Motor neuron (in vitro differentiated cells): Measurements from ENCODE around the gene CXCL5. TPM values are rescaled to one million over a fixed set of nuclear protein-coding genes. Genes with fewer than 3 reads are reported as not detected.

Source experiments
- ATAC-seq, 8 experiments: fragments of 200-7000 bp; cut with Tn5 transposase; replicated peaks in 6 of 8; 2 replicates each; pipeline ENCODE4 v1.8.0; 2021; ENCODE audit warnings: mild to moderate bottlenecking in 8 of 8, moderate library complexity in 8 of 8
- H3K27ac ChIP-seq, 2 donors: fragments of 250-450 bp; sonication (Bioruptor Pico); 2 replicates each; pipeline ENCODE4 v1.9.0; 2021; ENCODE audit warnings: antibody characterized with exemption in 2 of 2, mild to moderate bottlenecking in 2 of 2, moderate library complexity in 1 of 2
- H3K4me1 ChIP-seq, 2 donors: fragments of 250-450 bp; sonication (Bioruptor Pico); replicated peaks in 1 of 2; 2 replicates each; pipeline ENCODE4 v1.6.1; 2021; ENCODE audit warnings: antibody characterized with exemption in 2 of 2, mild to moderate bottlenecking in 2 of 2, moderate library complexity in 1 of 2
- H3K4me3 ChIP-seq, 5 donors: fragments of 250-450 bp; sonication (Bioruptor Pico); 2 replicates each; pipeline ENCODE4 v1.9.0; 2021; ENCODE audit warnings: antibody characterized with exemption in 5 of 5, mild to moderate bottlenecking in 5 of 5, moderate library complexity in 4 of 5
- WGBS, 10 experiments: fragments of 450-650 bp; shearing (Covaris generic); methylation state at CpG; one replicate each; pipeline ENCODE4 v1.0.0; 2022; 5-methylcytosine and 5-hydroxymethylcytosine counted together
- in situ Hi-C, 9 experiments: fragments of 400-800 bp; cut with MboI; loops; one replicate each; pipeline ENCODE4 v1.15.0; 2021; ENCODE audit warnings: low sequenced_read_pairs in 9 of 9, low pct_unique_long_range_greater_than_20kb in 2 of 9; ENCODE audit not compliant: unreplicated experiment in 9 of 9
- total RNA-seq, 8 experiments: library from RNA; unstranded; fragments of 300-600 nt; gene quantifications; 2 replicates each; pipeline versions ENCODE4 v1.2.3 to v1.2.4, GENCODE V29; 2022

CXCL5 gene
- total RNA-seq, 8 experiments from 2014 or later = 0.14 to 0.17 (median 0.15) TPM; not detected in 4

DNA sequence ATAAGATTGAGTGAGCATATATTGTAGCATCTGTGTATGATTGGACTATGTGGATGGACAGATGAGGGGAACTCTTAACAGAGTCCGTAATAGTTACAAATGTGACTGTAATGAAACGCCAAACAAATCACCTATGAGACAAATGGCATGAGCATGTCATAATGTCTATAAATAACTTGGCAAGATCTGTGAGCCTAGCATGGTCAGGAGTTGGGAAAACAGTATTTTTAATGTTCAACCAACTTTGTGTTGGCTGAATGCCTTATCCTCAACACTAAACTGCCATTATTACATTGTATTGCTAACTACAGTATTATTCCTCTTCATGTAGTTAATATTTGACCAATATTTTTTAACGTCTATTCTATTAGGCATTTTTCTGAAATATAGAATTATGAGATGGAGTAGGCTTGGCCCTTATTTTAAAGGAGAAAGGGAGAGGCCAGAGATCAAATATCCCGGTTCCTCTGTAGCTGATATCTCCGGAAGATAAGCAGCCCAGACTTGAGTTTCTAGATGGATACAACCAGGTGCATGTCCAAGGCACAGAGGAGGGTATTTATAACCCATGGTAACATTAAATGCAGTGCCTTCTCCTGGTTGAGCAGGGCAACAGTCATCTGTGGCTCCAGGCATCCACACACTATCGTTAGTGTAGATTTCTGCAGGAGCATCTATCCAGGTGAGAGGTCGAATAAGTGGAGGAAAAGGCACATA, 49.3 kb downstream of the CXCL5 start:
- ATAC-seq = no peak
- no peak overlapping the region for H3K27ac ChIP-seq
- 40 to 100% (median 87%) methylated on average over 1 to 7 of the region's 7 CpGs for WGBS, 10 experiments
- no peaks in the 10 kb centered on the region for H3K4me1 ChIP-seq
- H3K4me3 ChIP-seq = no peak overlapping the region
- in situ Hi-C loops = no loop called here

DNA sequence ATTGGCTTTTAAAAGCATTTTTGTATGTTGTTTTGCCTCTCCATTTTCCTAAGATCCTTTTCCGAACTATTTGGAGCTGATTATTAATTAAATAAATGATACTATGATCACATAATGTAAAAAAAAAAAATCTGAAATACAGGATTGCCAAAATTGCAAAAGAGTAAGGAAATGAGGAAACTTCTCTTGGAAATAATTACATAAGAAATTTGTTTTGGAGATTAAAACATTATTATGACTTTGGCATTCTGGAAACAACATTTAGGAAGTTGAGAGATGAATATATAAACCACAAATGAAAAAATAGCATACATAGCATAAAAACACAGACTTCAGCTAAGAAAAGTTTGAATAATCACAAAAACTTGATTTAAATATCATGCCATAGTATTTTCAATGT, 50.2 kb downstream of the CXCL5 start:
- in situ Hi-C loops = no loop called here

DNA sequence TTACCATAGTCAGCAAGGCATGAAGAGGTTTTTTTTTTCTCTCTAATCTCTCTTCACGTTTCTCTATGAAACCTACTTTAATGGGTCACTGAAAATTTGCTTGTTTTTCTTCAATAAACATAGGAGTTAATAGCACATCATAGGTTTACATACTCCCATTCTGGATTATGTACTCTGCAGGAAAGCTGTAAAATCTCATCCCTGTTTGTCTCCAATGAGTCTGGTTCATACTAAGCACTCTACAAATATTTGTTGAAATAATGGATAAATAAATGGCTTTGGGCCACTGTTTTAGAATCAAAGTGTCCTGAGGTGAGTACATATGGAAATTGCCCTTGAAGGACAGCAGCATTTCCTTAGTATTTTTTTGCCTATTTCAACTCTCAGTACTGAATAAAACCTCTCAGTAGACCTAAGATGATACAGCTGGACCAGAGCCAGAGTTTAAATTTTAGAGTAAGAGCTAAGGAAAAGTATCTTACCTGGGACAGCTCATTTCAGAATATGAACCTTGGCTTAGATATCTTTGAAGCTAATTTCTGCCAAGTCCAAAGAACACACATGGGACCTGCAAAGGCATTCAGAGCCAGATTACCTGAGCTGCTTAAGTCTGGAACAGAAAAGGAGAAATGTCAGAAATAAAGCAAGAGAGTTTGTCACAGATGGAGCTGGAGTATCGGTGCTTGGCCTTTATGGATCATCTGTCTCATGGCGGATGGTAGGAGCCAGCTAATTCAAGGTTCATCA, 51.1 kb downstream of the CXCL5 start:
- ATAC-seq = no peak
- Histone ChIP-seq H3K4me1 (no peaks in the 10 kb centered on the region), H3K27ac (no peak overlapping the region), H3K4me3 (no peak overlapping the region)
- in situ Hi-C loops = no loop called here
- 20 to 90% (median 65%) methylated on average over 1 to 3 of the region's 3 CpGs for WGBS, 10 experiments

More for the DNA sequence above, 50.2 kb downstream of the CXCL5 start:
- H3K4me3 ChIP-seq = no peak overlapping the region
- WGBS, 10 experiments = 0 to 100% (median 85%) methylated on average over 1 of the region's 1 CpG; no CpG with 5 or more reads in 2 of the 10 experiments
- H3K4me1 ChIP-seq = no peaks in the 10 kb centered on the region
- ATAC-seq = no peak
- H3K27ac ChIP-seq = no peak overlapping the region

DNA sequence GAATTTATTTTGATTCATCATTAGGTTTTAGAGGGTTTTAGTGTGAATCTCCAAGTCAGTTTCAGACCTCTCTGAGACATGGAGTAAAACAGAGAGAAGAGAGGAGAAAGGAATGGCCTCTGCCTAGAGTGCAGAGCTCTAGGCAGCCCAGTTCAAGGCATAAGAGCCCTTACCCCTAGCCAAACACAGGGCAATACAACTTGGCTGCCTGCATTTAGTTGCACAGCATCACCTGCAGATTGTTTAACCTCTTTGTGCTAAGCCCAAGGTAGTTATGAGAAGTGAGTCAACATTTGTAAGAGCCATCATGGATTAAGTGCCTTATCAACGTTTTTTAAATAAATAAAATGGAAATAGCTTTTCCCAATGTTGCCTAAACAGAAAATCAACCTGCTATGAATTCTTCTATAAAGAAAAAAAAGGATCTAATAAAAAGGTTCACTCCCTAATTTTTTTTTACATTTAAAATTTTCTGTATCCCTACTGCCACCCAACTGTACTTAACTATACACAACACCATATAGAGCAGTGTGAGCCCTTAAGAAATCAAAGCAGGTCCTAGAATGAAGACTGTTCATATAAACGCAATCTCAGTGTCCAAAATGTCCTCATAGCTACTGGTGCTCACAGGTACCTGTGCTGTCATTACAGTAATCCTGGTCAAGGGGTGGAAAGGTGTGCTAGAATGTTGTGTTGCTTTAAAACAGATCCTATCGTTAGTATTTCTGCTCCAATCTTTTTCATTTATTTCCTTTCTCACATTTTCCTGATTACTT, 52.6 kb downstream of the CXCL5 start:
- Histone ChIP-seq H3K4me1 (no peaks in the 10 kb centered on the region), H3K27ac (no peak overlapping the region), H3K4me3 (no peak overlapping the region)
- in situ Hi-C loops = no loop called here
- 32 to 100% (median 74%) methylated on average over 1 to 3 of the region's 3 CpGs for WGBS, 10 experiments
- ATAC-seq = no peak

Other genes with a start within 250 kb of the CXCL5 start
- gene CXCL6, start 162.0 kb downstream of the CXCL5 start, total RNA-seq = 1 to 10 TPM in 1 of 8 experiments, under 1 TPM in 3, not detected in 4; 0.16 to 6.8 (median 0.28) TPM
- gene PF4V1, start 145.4 kb downstream of the CXCL5 start, total RNA-seq = not detected
- 10 to 100 TPM in 1 of 8 experiments, 1 to 10 TPM in 3, under 1 TPM in 3, not detected in 1; 0.18 to 50.5 (median 2.5) TPM for gene CXCL1, start 129.3 kb downstream of the CXCL5 start, total RNA-seq
- gene PF4, start 16.6 kb downstream of the CXCL5 start, total RNA-seq = not detected
- gene PPBP, start 10.5 kb downstream of the CXCL5 start, total RNA-seq = not detected
- gene CXCL3, start 40.0 kb upstream of the CXCL5 start, total RNA-seq = 1 to 10 TPM in 5 of 8 experiments, under 1 TPM in 3; 0.45 to 4.9 (median 1.3) TPM
- gene CXCL2, start 100.5 kb upstream of the CXCL5 start, total RNA-seq = 1 to 10 TPM in 5 of 8 experiments, under 1 TPM in 3; 0.60 to 6.2 (median 1.6) TPM
- 10 to 100 TPM; 11.7 to 30.7 (median 22.4) TPM for gene MTHFD2L, start 159.4 kb upstream of the CXCL5 start, total RNA-seq